Esophagus muscularis mucosa (tissue), 3 donors: ENCODE results near the gene CACNA2D3.

Source experiments
- POLR2A ChIP-seq: fragments of 450-650 bp; IDR thresholded peaks from one replicate; pipeline ENCODE4 v1.6.1; 2017; ENCODE audit warnings: antibody characterized with exemption, moderate library complexity, mild to moderate bottlenecking, low read depth
- POLR2AphosphoS5 ChIP-seq, 2 donors: sonication (generic); formaldehyde crosslinking; IDR thresholded peaks; one replicate each; pipeline ENCODE4 v1.6.1; 2017; ENCODE audit warnings: antibody characterized with exemption in 2 of 2
- TF ChIP-seq, protein P1 (sequence below), 3 experiments: fragments of 200-600 bp in 2 of 3; fragments of 450-650 bp in 1 of 3; sonication (generic) in 2 of 3; IDR thresholded peaks; one replicate each; pipeline ENCODE4 v1.5.1; 2017 to 2019; ENCODE audit warnings: antibody characterized with exemption in 3 of 3, mild to moderate bottlenecking in 2 of 3, moderate library complexity in 1 of 3

DNA sequence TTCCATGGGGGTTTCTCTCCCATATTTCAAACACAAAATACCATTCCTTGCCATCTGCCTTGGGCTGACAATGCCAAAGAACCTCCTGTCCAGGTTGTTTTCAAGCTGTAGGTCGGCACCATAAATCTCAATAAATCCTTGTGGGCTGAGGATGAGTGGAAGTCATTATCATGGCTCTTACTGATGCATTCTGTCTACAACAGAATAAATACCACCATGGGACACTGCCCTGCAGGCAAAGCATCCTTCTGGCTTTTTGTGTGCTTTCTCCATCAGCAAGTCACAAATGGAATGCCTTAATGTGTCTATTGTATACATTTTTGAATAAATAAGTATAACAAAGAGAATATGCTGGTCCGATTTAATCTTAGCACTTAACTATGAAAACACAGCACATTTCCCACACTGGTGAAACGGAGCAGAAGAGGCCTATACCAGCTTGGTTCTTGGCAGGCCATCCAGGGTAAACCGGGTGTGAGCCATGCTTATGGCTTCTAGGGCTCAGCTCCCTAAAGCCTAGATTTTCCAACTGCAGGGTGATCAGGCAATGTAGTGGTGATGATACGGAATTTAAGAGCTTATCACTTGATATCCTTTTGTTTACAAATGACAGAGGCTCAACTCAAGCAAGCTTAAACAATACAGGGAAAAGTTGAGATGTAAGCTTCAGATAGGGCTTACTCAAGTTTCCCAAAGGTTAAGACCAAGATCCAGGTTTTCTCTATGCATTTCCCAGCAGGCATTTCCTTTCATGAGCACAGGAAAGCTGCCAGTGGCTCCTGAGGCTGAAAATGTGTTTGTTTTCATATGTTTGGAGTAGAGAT, 938.8 kb downstream of the CACNA2D3 start:
- TF ChIP-seq POLR2A (no peak), POLR2AphosphoS5 (IDR thresholded peaks at IDR 0.05) (no peak)
- TF ChIP-seq, protein P1, sequence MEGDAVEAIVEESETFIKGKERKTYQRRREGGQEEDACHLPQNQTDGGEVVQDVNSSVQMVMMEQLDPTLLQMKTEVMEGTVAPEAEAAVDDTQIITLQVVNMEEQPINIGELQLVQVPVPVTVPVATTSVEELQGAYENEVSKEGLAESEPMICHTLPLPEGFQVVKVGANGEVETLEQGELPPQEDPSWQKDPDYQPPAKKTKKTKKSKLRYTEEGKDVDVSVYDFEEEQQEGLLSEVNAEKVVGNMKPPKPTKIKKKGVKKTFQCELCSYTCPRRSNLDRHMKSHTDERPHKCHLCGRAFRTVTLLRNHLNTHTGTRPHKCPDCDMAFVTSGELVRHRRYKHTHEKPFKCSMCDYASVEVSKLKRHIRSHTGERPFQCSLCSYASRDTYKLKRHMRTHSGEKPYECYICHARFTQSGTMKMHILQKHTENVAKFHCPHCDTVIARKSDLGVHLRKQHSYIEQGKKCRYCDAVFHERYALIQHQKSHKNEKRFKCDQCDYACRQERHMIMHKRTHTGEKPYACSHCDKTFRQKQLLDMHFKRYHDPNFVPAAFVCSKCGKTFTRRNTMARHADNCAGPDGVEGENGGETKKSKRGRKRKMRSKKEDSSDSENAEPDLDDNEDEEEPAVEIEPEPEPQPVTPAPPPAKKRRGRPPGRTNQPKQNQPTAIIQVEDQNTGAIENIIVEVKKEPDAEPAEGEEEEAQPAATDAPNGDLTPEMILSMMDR (IDR thresholded peaks at IDR 0.05), result no peak
